Rectal smooth muscle tissue (tissue), 1 donor: Measurements from ENCODE around the gene AFF2.
"Not testable (repeated sequence)": the region's sequence is repeated elsewhere in the genome, so short reads cannot be mapped to it uniquely, and the experiment has no call there.

Experiments used
- H3K27ac ChIP-seq: one replicate; pipeline ENCODE4 v1.7.0; 2013; ENCODE audit warnings: low read depth, low read length, inconsistent platforms
- H3K27me3 ChIP-seq: one replicate; pipeline ENCODE4 v1.7.0; 2013; ENCODE audit warnings: low read length; ENCODE audit not compliant: control insufficient read depth, insufficient read depth
- H3K36me3 ChIP-seq: one replicate; pipeline ENCODE4 v1.7.0; 2013; ENCODE audit warnings: low read length; ENCODE audit not compliant: control insufficient read depth, insufficient read depth
- H3K4me1 ChIP-seq: one replicate; pipeline ENCODE4 v1.7.0; 2013; ENCODE audit warnings: low read length; ENCODE audit not compliant: control insufficient read depth, insufficient read depth
- H3K4me3 ChIP-seq: one replicate; pipeline ENCODE4 v1.7.0; 2013; ENCODE audit warnings: low read length
- H3K9ac ChIP-seq: one replicate; pipeline ENCODE4 v1.7.0; 2013; ENCODE audit warnings: low read length

The AFF2 gene

DNA sequence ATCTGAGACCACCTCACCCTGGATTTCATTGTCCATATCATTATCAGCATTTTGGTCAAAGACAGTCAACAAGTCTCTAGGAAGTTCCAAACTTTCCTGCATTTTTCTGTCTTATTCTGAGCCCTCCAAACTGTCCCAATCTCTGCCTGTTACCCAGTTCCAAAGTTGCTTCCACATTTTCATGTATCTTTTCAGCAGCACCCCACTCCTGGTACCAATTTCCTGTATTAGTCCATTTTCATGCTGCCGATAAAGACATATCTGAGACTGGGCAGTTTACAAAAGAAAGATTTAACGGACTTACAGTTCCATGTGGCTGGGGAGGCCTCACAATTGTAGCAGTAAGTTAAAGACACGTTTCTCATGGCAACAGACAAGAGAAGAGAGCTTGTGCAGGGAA is 168.8 kb downstream of the AFF2 start:
- not testable (repeated sequence) for H3K27me3 ChIP-seq, H3K9ac ChIP-seq

GRCh38 chrX:148670277-148670676 is 169.9 kb downstream of the AFF2 start:
- Histone ChIP-seq H3K27me3 (no peaks in the 10 kb centered on the region), H3K4me3 (no peak overlapping the region), H3K9ac (no peak overlapping the region), H3K27ac (no peak overlapping the region), H3K4me1 (no peaks in the 10 kb centered on the region), H3K36me3 (no peaks in the 10 kb centered on the region)

More for the DNA sequence above, 168.8 kb downstream of the AFF2 start:
- H3K27ac ChIP-seq, H3K4me3 ChIP-seq, H3K36me3 ChIP-seq, H3K4me1 ChIP-seq: not testable (repeated sequence)

GRCh38 chrX:148672517-148672916 is 172.1 kb downstream of the AFF2 start:
- Histone ChIP-seq H3K4me1 (no peaks in the 10 kb centered on the region), H3K36me3 (no peaks in the 10 kb centered on the region), H3K27ac (no peak overlapping the region), H3K9ac (no peak overlapping the region), H3K4me3 (no peak overlapping the region), H3K27me3 (no peaks in the 10 kb centered on the region)

DNA sequence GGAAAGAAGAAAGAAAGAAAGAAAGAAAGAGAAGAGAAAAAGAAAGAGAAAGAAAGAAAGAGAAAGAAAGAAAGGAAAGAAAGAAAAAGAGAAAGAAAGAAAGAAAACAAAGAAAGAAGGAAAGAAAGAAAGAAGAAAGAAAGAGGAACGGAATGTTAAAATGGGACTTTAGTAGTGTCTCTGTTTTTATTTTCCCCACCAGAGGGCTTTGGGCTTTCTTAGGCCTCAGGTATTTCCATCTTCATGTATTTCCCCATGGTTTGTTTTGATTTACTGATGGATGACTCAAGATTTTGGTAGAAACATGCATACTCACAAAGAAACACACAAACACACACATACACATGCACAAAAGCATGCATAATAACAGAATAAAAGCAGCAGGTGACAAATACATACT is 181.2 kb downstream of the AFF2 start:
- Histone ChIP-seq H3K27ac (no peak overlapping the region), H3K4me3 (no peak overlapping the region), H3K4me1 (no peaks in the 10 kb centered on the region), H3K36me3 (no peaks in the 10 kb centered on the region), H3K27me3 (no peaks in the 10 kb centered on the region), H3K9ac (no peak overlapping the region)

GRCh38 chrX:148682206-148682605 is 181.8 kb downstream of the AFF2 start:
- Histone ChIP-seq H3K36me3 (no peaks in the 10 kb centered on the region), H3K27ac (no peak overlapping the region), H3K27me3 (no peaks in the 10 kb centered on the region), H3K4me3 (no peak overlapping the region), H3K4me1 (no peaks in the 10 kb centered on the region), H3K9ac (no peak overlapping the region)

DNA sequence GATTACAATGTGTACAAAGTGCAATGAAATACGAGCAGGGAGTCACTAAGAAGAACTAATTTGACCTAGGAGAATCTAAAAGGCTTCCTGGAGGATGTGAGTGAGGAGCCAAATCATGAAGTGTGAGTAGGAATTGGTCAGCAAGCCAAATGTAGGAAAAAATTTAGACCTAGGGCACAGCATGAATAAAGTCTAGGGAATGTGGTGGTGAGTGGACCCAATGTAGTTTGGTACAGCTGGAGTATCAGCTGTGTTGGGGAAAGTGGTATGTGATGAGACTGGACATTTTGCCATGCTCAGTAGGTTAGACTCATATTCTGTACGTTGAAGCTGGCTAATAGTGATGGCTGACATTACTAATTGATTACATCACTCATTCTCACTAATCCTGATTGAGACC is 191.0 kb downstream of the AFF2 start:
- Histone ChIP-seq H3K4me1 (no peaks in the 10 kb centered on the region), H3K27me3 (no peaks in the 10 kb centered on the region), H3K9ac (no peak overlapping the region), H3K4me3 (no peak overlapping the region), H3K36me3 (no peaks in the 10 kb centered on the region), H3K27ac (no peak overlapping the region)

DNA sequence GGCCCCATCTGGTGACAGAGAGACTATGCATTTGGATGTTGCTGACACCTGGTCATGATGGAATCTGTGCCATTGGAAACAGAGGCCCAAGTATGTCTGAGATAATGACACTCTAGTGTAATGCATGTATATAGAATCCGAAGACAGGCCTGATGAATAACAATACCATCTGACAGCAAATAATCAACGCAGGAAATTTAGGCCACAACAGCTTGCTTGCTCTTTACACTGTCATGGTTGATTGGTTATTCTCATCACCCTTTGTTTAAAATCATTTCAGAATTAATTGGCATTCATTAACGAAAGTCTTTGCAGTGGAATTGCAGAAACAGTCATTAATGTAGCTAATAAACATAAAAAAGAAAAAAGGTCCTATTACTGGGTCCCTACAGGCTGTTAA is 194.8 kb downstream of the AFF2 start:
- H3K27ac ChIP-seq, result no peak overlapping the region
- H3K36me3 ChIP-seq, result no peaks in the 10 kb centered on the region
- H3K4me3 ChIP-seq, result no peak overlapping the region
- no peaks in the 10 kb centered on the region for H3K4me1 ChIP-seq
- H3K27me3 ChIP-seq, result no peaks in the 10 kb centered on the region
- no peak overlapping the region for H3K9ac ChIP-seq

DNA sequence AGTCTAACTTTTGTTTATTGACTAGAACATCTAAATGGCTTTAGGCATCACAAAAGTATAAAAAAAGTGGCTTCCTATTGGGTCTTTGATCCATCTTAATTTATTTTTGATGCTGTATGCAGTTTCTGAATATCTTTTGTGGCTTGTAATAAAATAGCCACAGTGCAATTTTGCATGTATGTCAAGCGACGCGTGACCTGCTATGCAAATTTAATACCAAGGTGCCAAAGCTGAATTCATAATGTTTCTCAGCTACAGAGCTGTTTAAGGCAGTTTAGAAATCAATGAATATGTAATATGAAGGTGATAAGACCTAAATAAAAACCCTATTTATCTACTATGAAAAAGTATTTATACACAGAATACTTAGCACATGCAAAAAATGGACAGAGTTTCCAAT is 197.8 kb downstream of the AFF2 start:
- H3K27ac ChIP-seq, result no peak overlapping the region
- no peaks in the 10 kb centered on the region for H3K4me1 ChIP-seq
- no peaks in the 10 kb centered on the region for H3K27me3 ChIP-seq
- H3K4me3 ChIP-seq, result no peak overlapping the region
- H3K9ac ChIP-seq, result no peak overlapping the region
- H3K36me3 ChIP-seq, result no peaks in the 10 kb centered on the region

DNA sequence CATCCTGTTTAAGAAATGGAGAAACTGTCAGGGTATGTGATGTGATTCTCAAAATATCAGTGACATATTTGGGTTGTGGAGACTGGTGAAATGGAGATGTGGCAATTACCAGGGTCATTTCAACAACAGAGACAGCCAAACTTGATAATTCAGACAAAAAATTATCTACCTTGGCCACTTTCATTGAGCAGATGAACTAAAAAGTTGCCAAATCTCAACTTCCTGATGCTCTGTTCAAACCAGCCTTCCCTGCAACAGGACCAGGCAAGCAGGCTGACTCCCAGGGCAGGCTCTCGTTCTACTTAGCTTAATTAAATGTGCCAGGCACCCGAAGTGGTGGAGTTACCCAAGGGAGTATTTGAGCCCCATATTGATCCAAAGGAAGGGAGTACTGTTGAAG is 199.6 kb downstream of the AFF2 start:
- Histone ChIP-seq H3K9ac (no peak overlapping the region), H3K27me3 (no peaks in the 10 kb centered on the region), H3K27ac (no peak overlapping the region)

GRCh38 chrX:148713981-148714380 is 213.6 kb downstream of the AFF2 start:
- no peaks in the 10 kb centered on the region for H3K36me3 ChIP-seq
- H3K27ac ChIP-seq, result no peak overlapping the region
- no peaks in the 10 kb centered on the region for H3K27me3 ChIP-seq
- H3K4me3 ChIP-seq, result no peak overlapping the region
- no peaks in the 10 kb centered on the region for H3K4me1 ChIP-seq
- no peak overlapping the region for H3K9ac ChIP-seq

More for the DNA sequence above, 199.6 kb downstream of the AFF2 start:
- H3K36me3 ChIP-seq, result no peaks in the 10 kb centered on the region
- H3K4me1 ChIP-seq, result no peaks in the 10 kb centered on the region
- no peak overlapping the region for H3K4me3 ChIP-seq

DNA sequence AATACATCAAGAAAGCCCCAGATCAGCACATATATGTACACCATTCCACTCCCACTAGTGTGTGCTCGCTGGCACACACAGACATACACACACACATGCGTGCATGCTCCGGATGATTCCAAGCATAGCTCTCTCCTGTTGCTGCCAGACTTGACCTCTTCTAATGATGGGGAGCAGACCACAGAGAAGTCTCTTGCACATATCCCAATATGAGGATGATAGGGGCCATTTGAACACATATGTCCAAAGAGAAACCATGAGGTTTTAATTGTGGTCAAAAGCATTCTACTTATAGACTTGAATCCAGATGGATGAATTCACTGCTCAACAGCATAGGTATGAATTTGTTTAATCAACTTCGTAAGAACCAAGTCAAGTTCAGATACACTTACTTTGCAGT is 214.9 kb downstream of the AFF2 start:
- Histone ChIP-seq H3K27me3 (no peaks in the 10 kb centered on the region), H3K9ac (no peak overlapping the region), H3K27ac (no peak overlapping the region), H3K36me3 (no peaks in the 10 kb centered on the region), H3K4me1 (no peaks in the 10 kb centered on the region), H3K4me3 (no peak overlapping the region)

- H3K27me3 ChIP-seq, result no peaks in the 10 kb centered on the region
Measured at GRCh38 chrX:148722966-148723365, 222.5 kb downstream of the AFF2 start.

DNA sequence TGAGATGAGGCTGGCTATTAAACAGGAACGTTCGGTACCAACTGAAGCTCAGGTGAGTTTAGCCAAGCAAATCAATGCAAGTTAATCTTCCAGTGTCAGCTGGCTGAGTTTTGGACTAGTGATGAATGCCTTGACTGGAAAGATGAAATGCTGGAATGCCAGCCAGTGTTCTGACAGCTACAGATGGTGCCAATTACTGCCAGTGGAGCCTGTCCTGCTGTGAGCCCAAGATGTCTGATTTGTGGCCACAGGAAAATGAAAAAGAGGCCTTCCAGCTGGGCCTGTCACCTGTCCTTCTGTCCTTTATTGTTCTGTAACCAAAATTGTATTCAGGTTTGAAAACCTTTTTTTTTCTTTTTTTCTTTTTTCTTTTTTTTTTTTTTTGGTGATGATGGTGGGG is 223.1 kb downstream of the AFF2 start:
- H3K9ac ChIP-seq, result no peak overlapping the region
- H3K4me1 ChIP-seq, result no peaks in the 10 kb centered on the region
- no peak overlapping the region for H3K4me3 ChIP-seq
- no peaks in the 10 kb centered on the region for H3K27me3 ChIP-seq
- H3K27ac ChIP-seq, result no peak overlapping the region
- H3K36me3 ChIP-seq, result no peaks in the 10 kb centered on the region

More at GRCh38 chrX:148722966-148723365, 222.5 kb downstream of the AFF2 start:
- Histone ChIP-seq H3K27ac (no peak overlapping the region), H3K4me3 (no peak overlapping the region), H3K4me1 (no peaks in the 10 kb centered on the region), H3K36me3 (no peaks in the 10 kb centered on the region), H3K9ac (no peak overlapping the region)
